CD4-positive, alpha-beta memory T cell (primary cell): Measurements from ENCODE around the gene LPCAT3. TPM values are rescaled to one million over a fixed set of nuclear protein-coding genes. Genes with fewer than 3 reads are reported as not detected.
A peak's percentile ranks its signal among the peaks of the same experiment; 100 is the strongest.
"Not testable (repeated sequence)": the region's sequence is repeated elsewhere in the genome, so short reads cannot be mapped to it uniquely, and the experiment has no call there.

Experiments used
- CTCF ChIA-PET: fragments of 350-600 bp; sonication (Branson Sonifier 250); formaldehyde crosslinking; loops from one replicate; lab custom pipeline; 2021; ENCODE audit warnings: inconsistent platforms; ENCODE audit not compliant: partially characterized antibody; lab: Charles Lee
- POLR2A ChIA-PET: fragments of 350-600 bp; sonication (Branson Sonifier 250); formaldehyde crosslinking; loops from one replicate; lab custom pipeline; 2021; ENCODE audit not compliant: partially characterized antibody; lab: Charles Lee
- DNase-seq, 5 donors: peaks; one replicate each; pipeline versions ENCODE4 v3.0.0 to v3.0.0-alpha.2; 2020 to 2022; ENCODE audit warnings: mixed read lengths in 1 of 5
- H3K27ac ChIP-seq: one replicate; pipeline ENCODE4 v1.7.0; 2013; ENCODE audit warnings: low read depth, low read length
- H3K27me3 ChIP-seq: 2 replicates; pipeline ENCODE4 v1.7.0; 2013; ENCODE audit warnings: mild to moderate bottlenecking, low read length, moderate library complexity; ENCODE audit not compliant: insufficient read depth
- H3K36me3 ChIP-seq: 2 replicates; pipeline ENCODE4 v1.7.0; 2013; ENCODE audit warnings: mild to moderate bottlenecking, low read length, moderate library complexity; ENCODE audit not compliant: insufficient read depth
- H3K4me1 ChIP-seq: 2 replicates; pipeline ENCODE4 v1.7.0; 2013; ENCODE audit warnings: mild to moderate bottlenecking, low read length, moderate library complexity; ENCODE audit not compliant: insufficient read depth
- H3K4me3 ChIP-seq, 2 donors: one replicate each; pipeline ENCODE4 v1.7.0; 2013; ENCODE audit warnings: low read length in 2 of 2, mild to moderate bottlenecking in 1 of 2
- H3K9me3 ChIP-seq, 2 donors: one replicate each; pipeline ENCODE4 v1.7.0; 2013; ENCODE audit warnings: low read length in 2 of 2, control low read depth in 1 of 2; ENCODE audit not compliant: control insufficient read depth in 1 of 2
- H3K27ac Mint-ChIP-seq, 7 donors: one replicate each; pipeline ENCODE4 v1.8.0; 2020 to 2021; ENCODE audit warnings: mixed read lengths in 7 of 7, mild to moderate bottlenecking in 6 of 7, inconsistent platforms in 3 of 7, moderate library complexity in 3 of 7
- H3K27me3 Mint-ChIP-seq, 2 donors: one replicate each; pipeline ENCODE4 v1.8.0; 2020 to 2021; ENCODE audit warnings: mixed read lengths in 2 of 2
- H3K36me3 Mint-ChIP-seq, 2 donors: one replicate each; pipeline ENCODE4 v1.8.0; 2020 to 2021; ENCODE audit warnings: mixed read lengths in 2 of 2, inconsistent platforms in 1 of 2, mild to moderate bottlenecking in 1 of 2
- H3K4me1 Mint-ChIP-seq, 4 donors: one replicate each; pipeline ENCODE4 v1.8.0; 2020 to 2021; ENCODE audit warnings: mixed read lengths in 4 of 4, mild to moderate bottlenecking in 1 of 4
- H3K4me3 Mint-ChIP-seq, 8 donors: one replicate each; pipeline ENCODE4 v1.8.0; 2020 to 2021; ENCODE audit warnings: mixed read lengths in 8 of 8, mild to moderate bottlenecking in 7 of 8, moderate library complexity in 6 of 8, inconsistent platforms in 3 of 8
- H3K9me3 Mint-ChIP-seq, 8 donors: one replicate each; pipeline ENCODE4 v1.8.0; 2020 to 2021; ENCODE audit warnings: mixed read lengths in 8 of 8, mild to moderate bottlenecking in 5 of 8, inconsistent platforms in 3 of 8, moderate library complexity in 1 of 8
- intact Hi-C: fragments of 100-400 bp; cut with micrococcal nuclease; formaldehyde crosslinking; loops from one replicate; pipeline ENCODE4 v1.15.1; 2023
- polyA plus RNA-seq, 2 donors: library from polyadenylated mRNA; unstranded; fragments of 300-500 nt; fragmentation: Illumina TruSeq; gene quantifications; one replicate each; pipeline ENCODE4 v1.2.3, GENCODE V29; 2021
- total RNA-seq, 2 experiments: library from RNA; stranded (reverse); gene quantifications; one replicate each; pipeline ENCODE4 v1.2.3, GENCODE V29; 2021

The LPCAT3 gene
- total and polyA plus RNA-seq, 4 experiments from 2014 or later, result 18.3 to 33.8 (median 23.4) TPM

GRCh38 chr12:7012024-7012607, 6.2 kb downstream of the LPCAT3 start:
- intact Hi-C loops, result no loop called here
- Histone ChIP-seq H3K27me3 (no peaks in the 10 kb centered on the region), H3K9me3 (no peaks in the 10 kb centered on the region), H3K36me3 (peaks cover 7% of the 10 kb centered on the region), H3K27ac (no peak overlapping the region), H3K4me3 (no peak overlapping the region), H3K4me1 (peaks cover 18% of the 10 kb centered on the region)
- no peaks in the 10 kb centered on the region for H3K27me3 Mint-ChIP-seq
- H3K4me3 Mint-ChIP-seq, result no peak overlapping the region
- H3K4me1 Mint-ChIP-seq, result peaks cover 21 to 33% (median 27%) of the 10 kb centered on the region in 4 donors
- H3K9me3 Mint-ChIP-seq, result no peaks in the 10 kb centered on the region
- H3K27ac Mint-ChIP-seq, result no peak overlapping the region
- ChIA-PET CTCF (interaction anchor here (1.0 kb wide), 1 partner anchor 9 kb away, joined by 3 read pairs; no protein-coding TSS in a partner anchor), POLR2A (interaction anchor here (0.6 kb wide), 1 partner anchor 16 kb away, joined by 5 read pairs; no protein-coding TSS in a partner anchor)
- no peak for DNase-seq
- H3K36me3 Mint-ChIP-seq, result peaks cover 23 to 32% of the 10 kb centered on the region in 2 donors

- intact Hi-C loops, H3K27me3 Mint-ChIP-seq, H3K9me3 ChIP-seq, H3K27ac ChIP-seq, DNase-seq, H3K27me3 ChIP-seq, H3K9me3 Mint-ChIP-seq, H3K4me3 ChIP-seq, H3K4me3 Mint-ChIP-seq, H3K27ac Mint-ChIP-seq, POLR2A ChIA-PET: not testable (repeated sequence)
- Mint-ChIP-seq H3K36me3 (peaks cover 27 to 36% of the 10 kb centered on the region in 2 donors), H3K4me1 (peaks cover 15 to 26% (median 20%) of the 10 kb centered on the region in 4 donors)
- peaks cover 11% of the 10 kb centered on the region for H3K4me1 ChIP-seq
- CTCF ChIA-PET, result interaction anchor here (1.0 kb wide), 1 partner anchor 10 kb away, joined by 3 read pairs; no protein-coding TSS in a partner anchor
- peaks cover 12% of the 10 kb centered on the region for H3K36me3 ChIP-seq
Observed at GRCh38 chr12:7011398-7011797, 6.9 kb downstream of the LPCAT3 start.

- H3K4me1 Mint-ChIP-seq, result peaks cover 12 to 19% (median 13%) of the 10 kb centered on the region in 4 donors
- peaks cover 9% of the 10 kb centered on the region for H3K4me1 ChIP-seq
- intact Hi-C loops, result no loop called here
- H3K4me3 ChIP-seq, result no peak overlapping the region
- POLR2A ChIA-PET, result no interaction called here
- no peaks in the 10 kb centered on the region for H3K27me3 Mint-ChIP-seq
- CTCF ChIA-PET, result interaction anchor here (1.0 to 1.4 kb wide), 2 partner anchors 9 to 20 kb away, joined by 3 read pairs; partner anchors contain the start of gene LPCAT3
- no peaks in the 10 kb centered on the region for H3K9me3 Mint-ChIP-seq
- H3K4me3 Mint-ChIP-seq, result no peak overlapping the region
- peaks cover 16% of the 10 kb centered on the region for H3K36me3 ChIP-seq
- H3K36me3 Mint-ChIP-seq, result peaks cover 27 to 44% of the 10 kb centered on the region in 2 donors
- no peaks in the 10 kb centered on the region for H3K9me3 ChIP-seq
- no peaks in the 10 kb centered on the region for H3K27me3 ChIP-seq
- no peak for DNase-seq
- H3K27ac ChIP-seq, result no peak overlapping the region
- H3K27ac Mint-ChIP-seq, result no peak overlapping the region
Observed at GRCh38 chr12:7009512-7009911, 8.8 kb downstream of the LPCAT3 start.

GRCh38 chr12:7008864-7009263, 9.4 kb downstream of the LPCAT3 start:
- Histone ChIP-seq H3K27me3 (no peaks in the 10 kb centered on the region), H3K36me3 (peaks cover 12% of the 10 kb centered on the region), H3K27ac (no peak overlapping the region), H3K4me1 (peaks cover 9% of the 10 kb centered on the region), H3K9me3 (no peaks in the 10 kb centered on the region), H3K4me3 (no peak overlapping the region)
- DNase-seq, result no peak
- ChIA-PET POLR2A (interaction anchor here (2.1 kb wide), 1 partner anchor 9 kb away, joined by 9 read pairs; the partner anchor contains the start of gene LPCAT3), CTCF (interaction anchor here (1.0 to 1.4 kb wide), 3 partner anchors 9 to 26 kb away, joined by 3 to 4 read pairs (median 3); partner anchors contain the start of gene LPCAT3)
- H3K36me3 Mint-ChIP-seq, result peaks cover 27 to 44% of the 10 kb centered on the region in 2 donors
- H3K4me1 Mint-ChIP-seq, result peaks cover 12 to 16% (median 13%) of the 10 kb centered on the region in 4 donors
- no peaks in the 10 kb centered on the region for H3K9me3 Mint-ChIP-seq
- no peak overlapping the region for H3K4me3 Mint-ChIP-seq
- no peak overlapping the region for H3K27ac Mint-ChIP-seq
- intact Hi-C loops, result no loop called here
- H3K27me3 Mint-ChIP-seq, result no peaks in the 10 kb centered on the region

GRCh38 chr12:7006639-7007038, 11.6 kb downstream of the LPCAT3 start:
- Histone ChIP-seq H3K27me3 (no peaks in the 10 kb centered on the region), H3K27ac (no peak overlapping the region), H3K4me3 (no peak overlapping the region), H3K4me1 (peaks cover 9% of the 10 kb centered on the region), H3K9me3 (no peaks in the 10 kb centered on the region), H3K36me3 (peaks cover 9% of the 10 kb centered on the region)
- peaks cover 17 to 31% of the 10 kb centered on the region in 2 donors for H3K36me3 Mint-ChIP-seq
- H3K4me3 Mint-ChIP-seq, result no peak overlapping the region
- DNase-seq, result no peak
- no peaks in the 10 kb centered on the region for H3K27me3 Mint-ChIP-seq
- H3K9me3 Mint-ChIP-seq, result no peaks in the 10 kb centered on the region
- ChIA-PET CTCF (interaction anchor here (1.2 kb wide), 1 partner anchor 15 kb away, joined by 3 read pairs; no protein-coding TSS in a partner anchor), POLR2A (interaction anchor here (0.9 to 2.1 kb wide), 2 partner anchors 11 kb away, joined by 3 to 9 read pairs; partner anchors contain the start of gene LPCAT3)
- H3K27ac Mint-ChIP-seq, result no peak overlapping the region
- intact Hi-C loops, result no loop called here
- H3K4me1 Mint-ChIP-seq, result peaks cover 7 to 13% (median 9%) of the 10 kb centered on the region in 4 donors

GRCh38 chr12:7005311-7005710, 13.0 kb downstream of the LPCAT3 start:
- Histone ChIP-seq H3K27ac (no peak overlapping the region), H3K4me1 (peaks cover 9% of the 10 kb centered on the region), H3K9me3 (no peaks in the 10 kb centered on the region), H3K4me3 (no peak overlapping the region), H3K27me3 (no peaks in the 10 kb centered on the region), H3K36me3 (peaks cover 9% of the 10 kb centered on the region)
- CTCF ChIA-PET, result interaction anchor here (1.2 kb wide), 1 partner anchor 87 kb away, joined by 3 read pairs; the partner anchor contains the start of gene C1R
- Mint-ChIP-seq H3K27ac (no peak overlapping the region), H3K27me3 (no peaks in the 10 kb centered on the region), H3K36me3 (peaks cover 16 to 31% of the 10 kb centered on the region in 2 donors), H3K9me3 (no peaks in the 10 kb centered on the region), H3K4me1 (peaks cover 7 to 13% (median 9%) of the 10 kb centered on the region in 4 donors), H3K4me3 (no peak overlapping the region)
- intact Hi-C loops, result no loop called here
- DNase-seq, result no peak
- POLR2A ChIA-PET, result no interaction called here

- H3K36me3 Mint-ChIP-seq, result peaks cover 12 to 29% of the 10 kb centered on the region in 2 donors
- CTCF ChIA-PET, result interaction anchor here (1.2 kb wide), 1 partner anchor 87 kb away, joined by 3 read pairs; the partner anchor contains the start of gene C1R
- POLR2A ChIA-PET, result no interaction called here
Observed at GRCh38 chr12:7004840-7005239, 13.4 kb downstream of the LPCAT3 start.

More at GRCh38 chr12:7004840-7005239, 13.4 kb downstream of the LPCAT3 start:
- Histone ChIP-seq H3K27me3 (no peaks in the 10 kb centered on the region), H3K27ac (no peak overlapping the region), H3K4me3 (no peak overlapping the region), H3K36me3 (peaks cover 9% of the 10 kb centered on the region), H3K4me1 (peaks cover 9% of the 10 kb centered on the region), H3K9me3 (no peaks in the 10 kb centered on the region)
- peaks cover 4 to 13% (median 9%) of the 10 kb centered on the region in 4 donors for H3K4me1 Mint-ChIP-seq
- intact Hi-C loops, result no loop called here
- H3K4me3 Mint-ChIP-seq, result no peak overlapping the region
- no peaks in the 10 kb centered on the region for H3K27me3 Mint-ChIP-seq
- peak overlapping the region in 2 of 7 donors; percentile 2 to 43 for H3K27ac Mint-ChIP-seq
- DNase-seq, result no peak
- no peaks in the 10 kb centered on the region for H3K9me3 Mint-ChIP-seq
